Body of pancreas (tissue), 4 donors: ENCODE results near the gene PPP5C.
"Not testable (repeated sequence)": the region's sequence is repeated elsewhere in the genome, so short reads cannot be mapped to it uniquely, and the experiment has no call there.

Source experiments
- CTCF ChIP-seq, 7 experiments: fragments of 450-650 bp in 4 of 7; fragments of 200-600 bp in 3 of 7; sonication (generic) in 3 of 7; IDR thresholded peaks; one replicate each; pipeline ENCODE4 v1.5.1; 2016 to 2019; ENCODE audit warnings: antibody characterized with exemption in 7 of 7
- POLR2A ChIP-seq, 3 donors: fragments of 450-650 bp; IDR thresholded peaks; one replicate each; pipeline ENCODE4 v1.6.1; 2016; ENCODE audit warnings: antibody characterized with exemption in 3 of 3, mild to moderate bottlenecking in 2 of 3

- not testable (repeated sequence) for TF ChIP-seq POLR2A, CTCF (IDR thresholded peaks at IDR 0.05)
Observed at GRCh38 chr19:46415804-46416709, 69.2 kb downstream of the PPP5C start.
